WTC11 (cell line): ENCODE data around the gene CD72. TPM values are rescaled to one million over a fixed set of nuclear protein-coding genes. Genes with fewer than 3 reads are reported as not detected.

Experiments used
- AR ChIP-seq: fragments of 250-450 bp; sonication (Bioruptor Pico); IDR thresholded peaks from 2 replicates; pipeline ENCODE4 v1.9.0; 2021; ENCODE audit warnings: mild to moderate bottlenecking
- ATF2 ChIP-seq: sonication (generic); formaldehyde crosslinking; IDR thresholded peaks from 2 replicates; pipeline ENCODE4 v1.8.1; 2022; ENCODE audit warnings: low read depth, missing genetic modification reagents, borderline replicate concordance
- CDX4 ChIP-seq: fragments of 250-450 bp; sonication (Bioruptor Pico); IDR thresholded peaks from 2 replicates; pipeline ENCODE4 v1.9.0; 2021; ENCODE audit warnings: moderate library complexity, mild to moderate bottlenecking, inconsistent platforms, borderline replicate concordance
- CREB1 ChIP-seq: sonication (generic); formaldehyde crosslinking; IDR thresholded peaks from 2 replicates; pipeline ENCODE4 v1.8.0; 2023; ENCODE audit warnings: mild to moderate bottlenecking, missing genetic modification reagents
- E2F1 ChIP-seq: sonication (generic); formaldehyde crosslinking; IDR thresholded peaks from 2 replicates; pipeline ENCODE4 v1.8.0; 2022; ENCODE audit warnings: mild to moderate bottlenecking, missing genetic modification reagents
- EMX1 ChIP-seq: fragments of 250-450 bp; sonication (Bioruptor Pico); IDR thresholded peaks from 2 replicates; pipeline ENCODE4 v1.8.0; 2021; ENCODE audit warnings: mild to moderate bottlenecking
- FOXP1 ChIP-seq: sonication (generic); formaldehyde crosslinking; IDR thresholded peaks from 2 replicates; pipeline ENCODE4 v1.8.0; 2022; ENCODE audit warnings: missing genetic modification reagents, mild to moderate bottlenecking, moderate library complexity, borderline replicate concordance
- JAZF1 ChIP-seq: fragments of 250-450 bp; sonication (Bioruptor Pico); IDR thresholded peaks from 2 replicates; pipeline ENCODE4 v1.9.0; 2021; ENCODE audit warnings: moderate library complexity, mild to moderate bottlenecking, inconsistent platforms
- MAX ChIP-seq: sonication (generic); formaldehyde crosslinking; IDR thresholded peaks from 2 replicates; pipeline ENCODE4 v1.8.0; 2022; ENCODE audit warnings: mild to moderate bottlenecking, missing genetic modification reagents
- MXD4 ChIP-seq: fragments of 250-450 bp; sonication (Bioruptor Pico); IDR thresholded peaks from 2 replicates; pipeline ENCODE4 v1.8.0; 2021; ENCODE audit warnings: mild to moderate bottlenecking, moderate library complexity, borderline replicate concordance
- NFATC4 ChIP-seq: fragments of 250-450 bp; sonication (Bioruptor Pico); IDR thresholded peaks from 2 replicates; pipeline ENCODE4 v1.9.0; 2021; ENCODE audit warnings: mild to moderate bottlenecking
- NR2C2 ChIP-seq: sonication (generic); formaldehyde crosslinking; IDR thresholded peaks from 2 replicates; pipeline ENCODE4 v1.8.0; 2022; ENCODE audit warnings: mild to moderate bottlenecking, missing genetic modification reagents
- PRDM15 ChIP-seq: sonication (generic); formaldehyde crosslinking; IDR thresholded peaks from 2 replicates; pipeline ENCODE4 v1.8.0; 2022; ENCODE audit warnings: missing genetic modification reagents
- TP53 ChIP-seq: sonication (generic); formaldehyde crosslinking; IDR thresholded peaks from 2 replicates; pipeline ENCODE4 v1.8.1; 2023; ENCODE audit warnings: mild to moderate bottlenecking, missing genetic modification reagents
- ZNF281 ChIP-seq: sonication (generic); formaldehyde crosslinking; IDR thresholded peaks from 2 replicates; pipeline ENCODE4 v1.8.0; 2023; ENCODE audit warnings: mild to moderate bottlenecking, missing genetic modification reagents
- ZNF396 ChIP-seq: fragments of 250-450 bp; sonication (Bioruptor Pico); IDR thresholded peaks from 2 replicates; pipeline ENCODE4 v1.8.0; 2021; ENCODE audit warnings: mild to moderate bottlenecking, moderate library complexity, borderline replicate concordance
- ZNF512 ChIP-seq: sonication (generic); formaldehyde crosslinking; IDR thresholded peaks from 2 replicates; pipeline ENCODE4 v1.8.1; 2022; ENCODE audit warnings: missing genetic modification reagents, borderline replicate concordance
- ZNF532 ChIP-seq: fragments of 250-450 bp; sonication (Bioruptor Pico); IDR thresholded peaks from 2 replicates; pipeline ENCODE4 v1.9.0; 2021; ENCODE audit warnings: mild to moderate bottlenecking, borderline replicate concordance
- total RNA-seq: library from RNA; stranded (reverse); gene quantifications from 3 replicates; pipeline ENCODE4 v1.2.3, GENCODE V29; 2021

Gene CD72
- total RNA-seq, 1 experiment from 2014 or later, result 2.9 TPM

GRCh38 chr9:35616681-35617459, 1.3 kb downstream of the CD72 start (continued):
- TF ChIP-seq CREB1 (CRISPR knock-in tag) (no peak), E2F1 (CRISPR knock-in tag) (no peak), TP53 (CRISPR knock-in tag) (no peak), ZNF532 (CRISPR knock-in tag) (no peak), ZNF512 (CRISPR knock-in tag) (no peak), PRDM15 (CRISPR knock-in tag) (no peak), MAX (CRISPR knock-in tag) (peak; percentile 67), EMX1 (no peak), NFATC4 (no peak), ATF2 (no peak), JAZF1 (CRISPR knock-in tag) (no peak), NR2C2 (CRISPR knock-in tag) (no peak), CDX4 (CRISPR knock-in tag) (no peak), MXD4 (no peak), FOXP1 (CRISPR knock-in tag) (no peak), ZNF396 (CRISPR knock-in tag) (no peak), AR (CRISPR knock-in tag) (no peak), ZNF281 (CRISPR knock-in tag) (no peak)
